Natural killer cell (primary cell): Measurements from ENCODE around the gene SIRT2. TPM values are rescaled to one million over a fixed set of nuclear protein-coding genes. Genes with fewer than 3 reads are reported as not detected.
A peak's percentile ranks its signal among the peaks of the same experiment; 100 is the strongest.

Source experiments
- ATAC-seq, 3 donors: fragments of 150-1000 bp in 2 of 3; fragments of 200-7000 bp in 1 of 3; cut with Tn5 transposase; 1 replicate in 1 of 3; 2 replicates in 2 of 3; pipeline ENCODE4 v1.10.0; 2021; ENCODE audit warnings: mild to moderate bottlenecking in 2 of 3, moderate library complexity in 2 of 3
- DNase-seq, 2 donors: peaks; one replicate each; pipeline versions ENCODE4 v3.0.0 to v3.0.0-alpha.2; 2013 to 2021; ENCODE audit warnings: mixed read lengths in 1 of 2
- H3K27ac ChIP-seq: one replicate; pipeline ENCODE4 v1.5.1; 2013; ENCODE audit warnings: mild to moderate bottlenecking, low read length
- H3K27me3 ChIP-seq: one replicate; pipeline ENCODE4 v1.6.1; 2013; ENCODE audit warnings: low read length; ENCODE audit not compliant: control insufficient read depth, insufficient read depth
- H3K36me3 ChIP-seq: one replicate; pipeline ENCODE4 v1.6.1; 2013; ENCODE audit warnings: low read length; ENCODE audit not compliant: control insufficient read depth, insufficient read depth
- H3K4me1 ChIP-seq: one replicate; pipeline ENCODE4 v1.6.1; 2013; ENCODE audit warnings: low read length; ENCODE audit not compliant: control insufficient read depth, insufficient read depth
- H3K4me3 ChIP-seq: one replicate; pipeline ENCODE4 v1.5.1; 2013; ENCODE audit warnings: low read length
- H3K9me3 ChIP-seq: one replicate; pipeline ENCODE4 v1.6.1; 2013; ENCODE audit warnings: low read length; ENCODE audit not compliant: control insufficient read depth, insufficient read depth
- H3K27ac Mint-ChIP-seq, 2 donors: one replicate each; pipeline ENCODE4 v1.8.0; 2022; ENCODE audit warnings: mild to moderate bottlenecking in 2 of 2, mixed read lengths in 2 of 2, moderate library complexity in 1 of 2
- H3K27me3 Mint-ChIP-seq, 2 donors: one replicate each; pipeline ENCODE4 v1.8.0; 2022; ENCODE audit warnings: low read depth in 2 of 2, mixed read lengths in 2 of 2
- H3K36me3 Mint-ChIP-seq: one replicate; pipeline ENCODE4 v1.8.0; 2022; ENCODE audit warnings: mixed read lengths
- H3K4me1 Mint-ChIP-seq, 2 donors: one replicate each; pipeline ENCODE4 v1.8.0; 2022; ENCODE audit warnings: mixed read lengths in 2 of 2
- H3K4me3 Mint-ChIP-seq: one replicate; pipeline ENCODE4 v1.8.0; 2022; ENCODE audit warnings: mild to moderate bottlenecking, moderate library complexity, mixed read lengths
- H3K9me3 Mint-ChIP-seq, 2 donors: one replicate each; pipeline ENCODE4 v1.8.0; 2022; ENCODE audit warnings: mixed read lengths in 2 of 2
- CTCF ChIP-seq: fragments of 200-600 bp; IDR thresholded peaks from one replicate; pipeline ENCODE4 v1.8.0; 2022; ENCODE audit warnings: antibody characterized with exemption
- WGBS: methylation state at CpG from one replicate; pipeline ENCODE4 v1.1.7; 2013; ENCODE audit warnings: missing lambda C conversion rate; ENCODE audit not compliant: insufficient coverage; 5-methylcytosine and 5-hydroxymethylcytosine counted together
- intact Hi-C: fragments of 100-400 bp; cut with micrococcal nuclease; formaldehyde crosslinking; loops from one replicate; pipeline ENCODE4 v1.14.2; 2022
- total RNA-seq, 4 donors: library from RNA; stranded (reverse); fragments of 120-200 nt in 1 of 4; gene quantifications; one replicate each; pipeline versions ENCODE4 v1.2.3 to v1.2.4, GENCODE V29; 2013 to 2022

The SIRT2 gene
- total RNA-seq, 3 donors from 2014 or later (not counting 1 experiment from before 2014, with no cell fraction given), result 171 to 283 (median 208) TPM

- no peak for ATAC-seq
- Histone ChIP-seq H3K27me3 (no peaks in the 10 kb centered on the region), H3K36me3 (no peaks in the 10 kb centered on the region), H3K9me3 (no peaks in the 10 kb centered on the region), H3K4me1 (peaks cover 4% of the 10 kb centered on the region), H3K27ac (no peak overlapping the region), H3K4me3 (no peak overlapping the region)
- H3K27ac Mint-ChIP-seq, result peak overlapping the region in 1 of 2 donors; percentile 58
- no peaks in the 10 kb centered on the region for H3K27me3 Mint-ChIP-seq
- intact Hi-C loops, result no loop called here
- H3K9me3 Mint-ChIP-seq, result no peaks in the 10 kb centered on the region
- no peak overlapping the region for H3K4me3 Mint-ChIP-seq
- no peak for DNase-seq
- peaks cover 8 to 15% of the 10 kb centered on the region in 2 donors for H3K4me1 Mint-ChIP-seq
- no peak for TF ChIP-seq CTCF
- 96% methylated on average over 44 of the region's 44 CpGs for WGBS
- no peaks in the 10 kb centered on the region for H3K36me3 Mint-ChIP-seq
These were observed 16.2 kb upstream of the SIRT2 start for GRCh38 chr19:38915329-38916321.

GRCh38 chr19:38913958-38914357 lies 14.5 kb upstream of the SIRT2 start:
- Histone ChIP-seq H3K4me1 (peaks cover 19% of the 10 kb centered on the region), H3K36me3 (no peaks in the 10 kb centered on the region), H3K4me3 (no peak overlapping the region), H3K27ac (no peak overlapping the region), H3K9me3 (no peaks in the 10 kb centered on the region), H3K27me3 (no peaks in the 10 kb centered on the region)
- no peaks in the 10 kb centered on the region for H3K27me3 Mint-ChIP-seq
- intact Hi-C loops, result no loop called here
- DNase-seq, result no peak
- peaks cover 11 to 23% of the 10 kb centered on the region in 2 donors for H3K4me1 Mint-ChIP-seq
- no peaks in the 10 kb centered on the region for H3K9me3 Mint-ChIP-seq
- H3K36me3 Mint-ChIP-seq, result no peaks in the 10 kb centered on the region
- no peak for ATAC-seq
- no peak overlapping the region for H3K4me3 Mint-ChIP-seq
- no peak for TF ChIP-seq CTCF
- 92% methylated on average over 8 of the region's 8 CpGs for WGBS
- no peak overlapping the region for H3K27ac Mint-ChIP-seq

- H3K4me3 ChIP-seq, result no peak overlapping the region
- H3K4me1 ChIP-seq, result peaks cover 25% of the 10 kb centered on the region
- DNase-seq (no peak), ATAC-seq (peak in 1 of 3 donors; percentile 27)
- H3K27ac ChIP-seq, result no peak overlapping the region
- peaks cover 16 to 32% of the 10 kb centered on the region in 2 donors for H3K4me1 Mint-ChIP-seq
- no peaks in the 10 kb centered on the region for H3K27me3 Mint-ChIP-seq
- H3K9me3 Mint-ChIP-seq, result no peaks in the 10 kb centered on the region
- H3K27me3 ChIP-seq, result no peaks in the 10 kb centered on the region
- no peaks in the 10 kb centered on the region for H3K9me3 ChIP-seq
- no peaks in the 10 kb centered on the region for H3K36me3 Mint-ChIP-seq
- H3K4me3 Mint-ChIP-seq, result no peak overlapping the region
- intact Hi-C loops, result no loop called here
- H3K36me3 ChIP-seq, result peaks cover 2% of the 10 kb centered on the region
- no peak for TF ChIP-seq CTCF
- WGBS, result 64% methylated on average over 12 of the region's 12 CpGs
- peak overlapping the region; percentile 36 to 63 for H3K27ac Mint-ChIP-seq
These were observed 13.4 kb upstream of the SIRT2 start for GRCh38 chr19:38912600-38913514.
